Measurements from ENCODE around the gene PIEZO2.

DNA sequence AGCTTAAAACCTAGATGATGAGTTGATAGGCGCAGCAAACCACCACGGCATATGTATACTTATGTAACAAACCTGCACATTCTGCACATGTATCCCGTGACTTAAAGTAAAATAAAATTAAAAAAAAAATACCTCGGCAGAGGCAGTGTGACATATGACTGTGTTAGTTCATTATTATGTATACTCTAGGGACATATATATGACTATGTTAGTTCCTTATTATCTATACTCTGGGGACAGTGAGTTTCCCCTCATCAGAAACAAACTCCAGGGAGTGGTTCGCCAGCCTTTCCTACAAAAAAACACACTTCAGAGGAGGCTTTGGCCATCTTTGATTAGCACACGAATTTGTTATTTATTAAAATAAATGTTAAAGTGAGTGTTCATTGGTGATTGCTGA, 209.5 kb downstream of the PIEZO2 start:
- TF ChIP-seq, protein P1, sequence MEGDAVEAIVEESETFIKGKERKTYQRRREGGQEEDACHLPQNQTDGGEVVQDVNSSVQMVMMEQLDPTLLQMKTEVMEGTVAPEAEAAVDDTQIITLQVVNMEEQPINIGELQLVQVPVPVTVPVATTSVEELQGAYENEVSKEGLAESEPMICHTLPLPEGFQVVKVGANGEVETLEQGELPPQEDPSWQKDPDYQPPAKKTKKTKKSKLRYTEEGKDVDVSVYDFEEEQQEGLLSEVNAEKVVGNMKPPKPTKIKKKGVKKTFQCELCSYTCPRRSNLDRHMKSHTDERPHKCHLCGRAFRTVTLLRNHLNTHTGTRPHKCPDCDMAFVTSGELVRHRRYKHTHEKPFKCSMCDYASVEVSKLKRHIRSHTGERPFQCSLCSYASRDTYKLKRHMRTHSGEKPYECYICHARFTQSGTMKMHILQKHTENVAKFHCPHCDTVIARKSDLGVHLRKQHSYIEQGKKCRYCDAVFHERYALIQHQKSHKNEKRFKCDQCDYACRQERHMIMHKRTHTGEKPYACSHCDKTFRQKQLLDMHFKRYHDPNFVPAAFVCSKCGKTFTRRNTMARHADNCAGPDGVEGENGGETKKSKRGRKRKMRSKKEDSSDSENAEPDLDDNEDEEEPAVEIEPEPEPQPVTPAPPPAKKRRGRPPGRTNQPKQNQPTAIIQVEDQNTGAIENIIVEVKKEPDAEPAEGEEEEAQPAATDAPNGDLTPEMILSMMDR (IDR thresholded peaks at IDR 0.05): no peak
- TF ChIP-seq POLR2AphosphoS5 (IDR thresholded peaks at IDR 0.05): no peak
